Posterior vena cava (tissue), 2 donors: ENCODE measurements around the gene SETD6. TPM values are rescaled to one million over a fixed set of nuclear protein-coding genes. Genes with fewer than 3 reads are reported as not detected.

Experiments used
- DNase-seq: peaks from one replicate; pipeline ENCODE4 v3.0.0-alpha.2; 2020; ENCODE audit warnings: low spot score
- intact Hi-C, 2 donors: fragments of 100-400 bp; cut with DNase I; formaldehyde crosslinking; loops; one replicate each; pipeline versions ENCODE4 v1.14.1 to v1.14.2; 2022 to 2023
- total RNA-seq, 2 donors: library from RNA; stranded (reverse); fragmentation: NEBNext Ultra II Directional; extraction: Animal tissue kit (Norgen Biotek cat#: 25700); gene quantifications; one replicate each; pipeline ENCODE4 v1.2.1, GENCODE V29; 2021
- donor health status: DM: yes; HTN: yes; CAD: no.
- donor health status: DM: yes; HTN: yes; CAD: no.

The SETD6 gene
- total RNA-seq, 2 donors from 2014 or later: 9.9 to 13.5 TPM

GRCh38 chr16:58492066-58492465, 23.3 kb upstream of the SETD6 start:
- peak; percentile 54 for DNase-seq
- intact Hi-C loops: no loop called here

- intact Hi-C loops: no loop called here
- DNase-seq: peak; percentile 49
Observed at GRCh38 chr16:58492735-58493134, 22.6 kb upstream of the SETD6 start.

- peak; percentile 58 for DNase-seq
- intact Hi-C loops: no loop called here
Observed at GRCh38 chr16:58493756-58494431, 21.4 kb upstream of the SETD6 start.

- intact Hi-C loops: loop anchor here in 1 of 2 donors (5.0 kb wide), 1 partner anchor 257 kb away; no protein-coding TSS in a partner anchor
- peak; percentile 86 for DNase-seq
Observed at GRCh38 chr16:58494981-58495520, 20.3 kb upstream of the SETD6 start.

- intact Hi-C loops: loop anchor here in 1 of 2 donors (5.0 kb wide), 1 partner anchor 257 kb away; no protein-coding TSS in a partner anchor
- DNase-seq: peak; percentile 76
Observed at GRCh38 chr16:58495521-58496331, 19.6 kb upstream of the SETD6 start.

- DNase-seq: no peak
- intact Hi-C loops: loop anchor here in 1 of 2 donors (5.0 kb wide), 1 partner anchor 255 kb away; no protein-coding TSS in a partner anchor
Observed at GRCh38 chr16:58497468-58497867, 17.8 kb upstream of the SETD6 start.

GRCh38 chr16:58497935-58498334, 17.4 kb upstream of the SETD6 start:
- intact Hi-C loops: loop anchor here in 1 of 2 donors (5.0 kb wide), 1 partner anchor 254 kb away; no protein-coding TSS in a partner anchor
- peak; percentile 58 for DNase-seq

- intact Hi-C loops: loop anchor here in 1 of 2 donors (5.0 kb wide), 1 partner anchor 254 kb away; no protein-coding TSS in a partner anchor
- DNase-seq: peak; percentile 67
Observed at GRCh38 chr16:58498341-58499091, 16.8 kb upstream of the SETD6 start.

GRCh38 chr16:58499092-58499511, 16.2 kb upstream of the SETD6 start:
- intact Hi-C loops: loop anchor here in 1 of 2 donors (5.0 kb wide), 1 partner anchor 253 kb away; no protein-coding TSS in a partner anchor
- peak; percentile 66 for DNase-seq

- peak; percentile 63 for DNase-seq
- intact Hi-C loops: loop anchor here in 1 of 2 donors (5.0 kb wide), 1 partner anchor 253 kb away; no protein-coding TSS in a partner anchor
Observed at GRCh38 chr16:58499615-58500351, 15.5 kb upstream of the SETD6 start, which contains the start of gene NDRG4. Gene NDRG4, plus strand, starts transcription at chr16:58500143. Its CDS starts 106 bp downstream, at chr16:58500249.

GRCh38 chr16:58500430-58501241, 14.7 kb upstream of the SETD6 start:
- DNase-seq: peak; percentile 79
- intact Hi-C loops: no loop called here

GRCh38 chr16:58501242-58502131, 13.8 kb upstream of the SETD6 start:
- peak; percentile 76 for DNase-seq

GRCh38 chr16:58502217-58502921, 12.9 kb upstream of the SETD6 start:
- intact Hi-C loops: no loop called here
- peak; percentile 60 for DNase-seq

More at GRCh38 chr16:58501242-58502131, 13.8 kb upstream of the SETD6 start:
- intact Hi-C loops: no loop called here

GRCh38 chr16:58503166-58503862, 12.0 kb upstream of the SETD6 start:
- intact Hi-C loops: loop anchor here in 1 of 2 donors (1.0 kb wide), 1 partner anchor 20 kb away; no protein-coding TSS in a partner anchor
- DNase-seq: peak; percentile 56
